ENCODE measurements around the gene YAP1.

The YAP1 gene

GRCh38 chr11:102121329-102121728, 11.1 kb downstream of the YAP1 start:
- ChIA-PET POLR2A (no interaction called here), CTCF (no interaction called here)
- DNase-seq (ENCODE audit: extremely low spot score), result no peak
- TF ChIP-seq SUZ12 (IDR thresholded peaks at IDR 0.05) (no peak), PKNOX1 (IDR thresholded peaks at IDR 0.05) (no peak), FOXK2 (IDR thresholded peaks at IDR 0.05) (no peak), LEF1 (IDR thresholded peaks at IDR 0.05; ENCODE audit: borderline replicate concordance) (no peak), ELF4 (IDR thresholded peaks at IDR 0.05) (no peak), FOXM1 (IDR thresholded peaks at IDR 0.05; ENCODE audit: borderline replicate concordance) (no peak), BHLHE40 (IDR thresholded peaks at IDR 0.05; ENCODE audit: borderline replicate concordance) (no peak), ARNT (IDR thresholded peaks at IDR 0.05) (no peak), ZNF384 (IDR thresholded peaks at IDR 0.05) (no peak), HDGF (IDR thresholded peaks at IDR 0.05; ENCODE audit: borderline replicate concordance) (no peak), L3MBTL2 (conservative IDR thresholded peaks at IDR 0.05) (no peak), SP1 (IDR thresholded peaks at IDR 0.05) (no peak), TARDBP (IDR thresholded peaks at IDR 0.05) (no peak), FOXA1 (IDR thresholded peaks at IDR 0.05) (no peak)

- no peak for DNase-seq (ENCODE audit: extremely low spot score)
- ChIA-PET CTCF (no interaction called here), POLR2A (no interaction called here)
- TF ChIP-seq LEF1 (IDR thresholded peaks at IDR 0.05; ENCODE audit: borderline replicate concordance) (no peak), CTBP1 (IDR thresholded peaks at IDR 0.05; ENCODE audit: borderline replicate concordance) (no peak), ZNF384 (IDR thresholded peaks at IDR 0.05) (no peak), SP1 (IDR thresholded peaks at IDR 0.05) (no peak), FOXK2 (IDR thresholded peaks at IDR 0.05) (no peak), TARDBP (IDR thresholded peaks at IDR 0.05) (no peak), SUZ12 (IDR thresholded peaks at IDR 0.05) (no peak), PKNOX1 (IDR thresholded peaks at IDR 0.05) (no peak), BHLHE40 (IDR thresholded peaks at IDR 0.05; ENCODE audit: borderline replicate concordance) (no peak), NFRKB (IDR thresholded peaks at IDR 0.05) (no peak), FOXM1 (IDR thresholded peaks at IDR 0.05; ENCODE audit: borderline replicate concordance) (no peak), L3MBTL2 (conservative IDR thresholded peaks at IDR 0.05) (no peak), ELF4 (IDR thresholded peaks at IDR 0.05) (no peak), HDGF (IDR thresholded peaks at IDR 0.05; ENCODE audit: borderline replicate concordance) (no peak)
Measured at GRCh38 chr11:102134597-102134996, 24.4 kb downstream of the YAP1 start.

- TF ChIP-seq ZNF384 (IDR thresholded peaks at IDR 0.05) (no peak), SUZ12 (IDR thresholded peaks at IDR 0.05) (no peak), CTBP1 (IDR thresholded peaks at IDR 0.05; ENCODE audit: borderline replicate concordance) (no peak), HDGF (IDR thresholded peaks at IDR 0.05; ENCODE audit: borderline replicate concordance) (no peak), L3MBTL2 (conservative IDR thresholded peaks at IDR 0.05) (no peak), PKNOX1 (IDR thresholded peaks at IDR 0.05) (no peak), SP1 (IDR thresholded peaks at IDR 0.05) (no peak), TARDBP (IDR thresholded peaks at IDR 0.05) (no peak), ARNT (IDR thresholded peaks at IDR 0.05) (no peak), ELF4 (IDR thresholded peaks at IDR 0.05) (no peak), LEF1 (IDR thresholded peaks at IDR 0.05; ENCODE audit: borderline replicate concordance) (no peak), NFRKB (IDR thresholded peaks at IDR 0.05) (no peak), FOXA1 (IDR thresholded peaks at IDR 0.05) (no peak), BHLHE40 (IDR thresholded peaks at IDR 0.05; ENCODE audit: borderline replicate concordance) (no peak), FOXM1 (IDR thresholded peaks at IDR 0.05; ENCODE audit: borderline replicate concordance) (no peak), FOXK2 (IDR thresholded peaks at IDR 0.05) (no peak)
- ChIA-PET CTCF (no interaction called here), POLR2A (no interaction called here)
- DNase-seq (ENCODE audit: extremely low spot score), result no peak
Measured at GRCh38 chr11:102135256-102135655, 25.0 kb downstream of the YAP1 start.

- POLR2A ChIA-PET, result no interaction called here
- TF ChIP-seq BHLHE40 (IDR thresholded peaks at IDR 0.05; ENCODE audit: borderline replicate concordance) (no peak), ZNF384 (IDR thresholded peaks at IDR 0.05) (no peak), FOXA1 (IDR thresholded peaks at IDR 0.05) (no peak), SUZ12 (IDR thresholded peaks at IDR 0.05) (no peak), L3MBTL2 (conservative IDR thresholded peaks at IDR 0.05) (no peak), HDGF (IDR thresholded peaks at IDR 0.05; ENCODE audit: borderline replicate concordance) (no peak)
- CTCF ChIA-PET, result no interaction called here
- no peak for DNase-seq (ENCODE audit: extremely low spot score)
Measured at GRCh38 chr11:102138223-102138622, 28.0 kb downstream of the YAP1 start.

- ChIA-PET POLR2A (no interaction called here), CTCF (interaction anchor here (1.2 kb wide), 1 partner anchor 10 kb away, joined by 3 read pairs; no protein-coding TSS in a partner anchor)
- TF ChIP-seq SP1 (IDR thresholded peaks at IDR 0.05) (no peak), ARNT (IDR thresholded peaks at IDR 0.05) (no peak), SUZ12 (IDR thresholded peaks at IDR 0.05) (no peak), FOXM1 (IDR thresholded peaks at IDR 0.05; ENCODE audit: borderline replicate concordance) (no peak), CTBP1 (IDR thresholded peaks at IDR 0.05; ENCODE audit: borderline replicate concordance) (no peak), FOXA1 (IDR thresholded peaks at IDR 0.05) (no peak), HDGF (IDR thresholded peaks at IDR 0.05; ENCODE audit: borderline replicate concordance) (no peak), NFRKB (IDR thresholded peaks at IDR 0.05) (no peak), L3MBTL2 (conservative IDR thresholded peaks at IDR 0.05) (no peak), ZNF384 (IDR thresholded peaks at IDR 0.05) (no peak), PKNOX1 (IDR thresholded peaks at IDR 0.05) (no peak), TARDBP (IDR thresholded peaks at IDR 0.05) (no peak), ELF4 (IDR thresholded peaks at IDR 0.05) (no peak), FOXK2 (IDR thresholded peaks at IDR 0.05) (no peak)
- DNase-seq (ENCODE audit: extremely low spot score), result no peak
Measured at GRCh38 chr11:102138670-102139069, 28.4 kb downstream of the YAP1 start.
